ENCODE results near the gene DUSP2.

The DUSP2 gene

DNA sequence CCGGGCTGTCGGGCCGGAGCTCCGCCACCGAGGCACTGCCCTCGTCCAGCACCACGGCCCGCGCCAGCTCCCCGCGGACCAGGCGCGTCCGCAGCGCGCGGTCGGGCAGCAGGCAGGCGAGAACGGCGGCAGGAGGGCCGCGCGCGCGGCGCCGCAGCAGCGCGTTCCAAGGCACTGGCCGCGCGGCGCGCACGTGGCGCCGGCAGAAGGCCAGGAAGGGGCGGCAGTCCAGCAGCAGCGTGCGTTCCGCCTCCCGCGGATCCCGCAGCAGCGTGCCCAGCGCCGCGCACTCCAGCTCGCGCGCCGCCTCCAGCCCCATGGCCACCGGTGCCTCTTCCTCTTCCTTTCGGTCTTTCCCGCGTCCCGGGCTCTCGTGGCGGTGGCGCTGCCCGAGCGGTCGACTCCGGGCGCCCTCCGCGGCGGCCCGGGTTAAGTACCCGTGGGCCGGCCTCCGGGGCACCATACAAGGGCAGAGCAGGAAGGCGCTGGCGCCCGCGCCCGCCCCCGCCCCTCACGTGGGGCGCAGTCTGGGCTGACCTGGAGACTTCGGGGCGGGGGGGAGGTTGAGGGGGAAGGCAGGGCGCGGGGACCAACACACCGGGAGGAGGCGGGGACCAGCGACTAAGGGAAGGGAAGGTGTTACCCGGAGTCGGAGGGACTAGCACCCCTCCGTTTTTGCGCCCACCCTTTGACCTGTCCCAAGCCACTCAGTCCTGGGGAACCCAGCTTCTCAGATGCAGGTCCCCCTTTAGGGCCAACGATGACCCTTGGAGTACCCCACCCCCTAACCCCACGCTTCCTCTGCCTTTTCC lies at the start of gene DUSP2:
Gene DUSP2 (minus strand): TSS at position 405 of the 812 bp plus-strand sequence. CDS start 86 bp downstream, at position 319.
- peak; percentile 93 for DNase-seq

DNA sequence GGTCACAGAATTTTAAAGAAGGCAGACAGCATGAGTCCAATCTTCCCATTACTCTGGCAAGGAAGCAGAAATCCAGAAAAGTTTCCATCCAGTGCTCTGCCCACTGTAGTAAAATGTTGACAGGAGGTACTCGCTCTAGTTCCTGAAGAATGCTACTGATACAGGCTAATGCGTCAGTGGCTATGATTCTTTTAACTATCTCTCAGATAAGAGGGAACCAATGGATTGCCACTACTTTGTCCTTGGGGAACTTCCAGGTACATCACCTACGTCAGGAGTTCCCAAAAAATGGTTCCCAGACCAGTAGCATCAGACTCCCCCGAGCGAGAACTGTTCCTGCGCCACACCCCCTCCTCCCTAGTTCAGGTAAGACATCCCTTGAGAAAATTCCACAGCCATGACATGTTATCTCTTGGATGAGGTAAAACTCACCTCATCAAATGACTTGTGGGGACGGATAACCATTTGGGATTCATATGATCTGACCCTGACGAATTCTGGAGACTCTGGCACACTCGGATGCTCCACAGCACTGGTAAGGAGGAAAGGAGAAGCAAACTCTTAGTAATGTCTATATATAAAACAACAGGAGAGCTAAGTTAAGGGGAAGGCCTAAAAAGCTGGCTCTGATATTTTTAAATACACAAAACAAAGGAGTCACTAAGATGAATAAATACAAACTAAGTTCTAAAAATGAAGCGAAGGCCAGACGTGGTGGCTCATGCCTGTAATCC lies 46.9 kb upstream of the DUSP2 start:
- DNase-seq, result no peak

DNA sequence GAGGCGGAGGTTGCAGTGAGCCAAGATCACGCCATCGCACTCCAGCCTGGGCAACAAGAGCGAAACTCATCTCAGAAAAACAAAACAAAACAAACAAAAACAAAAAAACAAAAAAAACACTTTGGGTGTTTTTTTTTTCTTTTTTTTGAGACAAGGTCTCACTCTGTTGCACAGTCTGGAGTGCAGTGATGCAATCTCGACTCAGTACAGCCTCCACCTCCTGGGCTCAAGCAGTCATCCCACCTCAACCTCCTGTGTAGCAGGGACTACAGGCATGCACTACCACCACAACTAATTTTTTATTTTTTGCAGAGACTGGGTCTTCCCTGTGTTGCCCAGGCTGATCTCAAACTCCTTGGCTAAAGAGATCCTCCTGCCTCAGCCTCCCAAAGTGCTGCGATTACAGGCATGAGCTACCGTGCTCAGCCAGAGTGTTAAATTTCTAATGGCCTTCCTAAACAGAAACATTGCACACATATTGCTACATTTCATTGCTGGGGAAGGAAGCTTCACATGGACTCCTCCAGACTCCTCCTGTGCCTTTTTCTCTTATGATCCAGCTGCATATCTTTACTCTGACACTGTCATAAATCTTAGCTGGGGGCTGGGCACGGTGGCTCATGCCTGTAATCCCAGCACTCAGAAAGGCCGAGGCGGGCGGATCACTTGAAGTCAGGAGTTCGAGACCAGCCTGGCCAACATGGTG lies 43.7 kb upstream of the DUSP2 start:
- no peak for DNase-seq

GRCh38 chr2:96186562-96186961 lies 41.3 kb upstream of the DUSP2 start:
- no peak for DNase-seq

DNA sequence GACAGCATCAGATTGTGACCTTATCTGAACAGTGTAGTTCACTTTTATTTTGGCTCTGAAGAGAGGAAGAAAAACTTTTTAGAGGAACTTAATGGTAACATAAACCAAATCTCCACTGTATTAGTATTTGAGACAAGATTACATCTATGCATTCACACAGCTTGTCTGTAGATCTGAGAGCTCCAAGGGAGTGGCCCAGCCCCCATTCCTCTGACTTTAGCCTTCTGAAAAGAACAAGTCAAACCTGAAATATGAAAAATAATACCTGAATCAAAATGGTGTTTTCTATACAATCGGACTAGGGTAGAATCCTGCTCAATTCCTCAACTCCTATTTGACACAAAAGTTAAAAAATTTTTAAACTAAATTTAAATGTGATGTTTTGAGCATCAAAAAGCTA lies 40.3 kb upstream of the DUSP2 start:
- DNase-seq, result no peak

- DNase-seq, result no peak
These were observed 39.7 kb upstream of the DUSP2 start for GRCh38 chr2:96184989-96185388.

GRCh38 chr2:96184188-96184587 lies 38.9 kb upstream of the DUSP2 start:
- DNase-seq, result no peak

GRCh38 chr2:96181529-96181928 lies 36.3 kb upstream of the DUSP2 start:
- DNase-seq, result no peak

DNA sequence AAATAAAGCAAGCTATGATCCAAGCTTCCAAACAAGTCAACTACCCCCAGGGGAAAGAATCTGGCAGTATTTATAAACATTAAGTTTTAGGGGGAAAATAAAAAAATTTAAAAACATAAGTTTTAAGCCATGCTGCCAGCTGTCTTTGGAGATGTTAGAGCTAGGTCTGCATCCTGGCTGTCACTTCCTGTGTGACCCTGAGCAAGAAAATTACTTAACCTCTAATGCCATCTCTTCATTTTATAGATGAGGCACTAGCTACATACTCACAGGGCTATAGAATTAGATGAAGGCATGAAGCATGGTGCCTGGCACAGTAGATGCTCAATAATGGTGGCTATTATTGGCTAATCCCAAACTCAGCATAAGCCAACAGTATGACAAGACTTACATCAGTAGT lies 35.3 kb upstream of the DUSP2 start:
- no peak for DNase-seq

DNA sequence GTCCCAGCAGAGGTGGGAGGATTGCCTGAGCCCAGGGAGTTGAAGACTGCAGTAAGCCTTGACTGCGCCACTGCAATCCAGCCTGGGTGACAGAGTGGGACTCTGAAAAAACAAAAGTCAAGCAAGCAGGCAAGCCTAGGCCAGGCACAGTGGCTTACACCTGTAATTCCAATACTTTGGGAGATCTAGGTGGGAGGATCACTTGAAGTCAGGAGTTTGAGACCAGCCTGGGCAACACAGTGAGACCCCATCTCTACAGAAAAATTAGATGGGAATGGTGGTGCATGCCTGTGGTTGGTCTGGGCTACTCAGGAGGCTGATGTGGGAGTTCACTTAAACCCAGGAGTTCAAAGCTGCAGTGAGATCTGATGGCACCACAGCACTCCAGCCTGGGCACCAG lies 34.8 kb upstream of the DUSP2 start:
- no peak for DNase-seq

DNA sequence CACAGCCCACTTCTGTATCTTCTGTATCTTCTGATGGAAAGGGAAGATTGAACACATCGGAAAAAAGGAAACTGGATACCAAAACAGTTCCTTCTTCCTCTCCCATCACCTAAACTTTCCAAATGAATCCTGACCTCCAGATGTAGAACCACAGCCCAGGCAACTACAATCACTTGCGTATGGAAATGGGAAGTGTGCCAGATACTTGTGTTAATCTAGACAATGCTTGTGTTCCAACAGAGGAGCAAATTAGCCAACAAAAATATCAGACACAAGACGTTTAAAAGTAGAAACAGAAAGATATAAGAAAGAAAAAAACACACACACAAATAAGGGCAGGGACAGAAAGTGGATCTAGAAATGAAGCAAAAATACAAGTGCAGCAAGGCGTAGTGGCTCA lies 31.4 kb upstream of the DUSP2 start:
- DNase-seq, result no peak

DNA sequence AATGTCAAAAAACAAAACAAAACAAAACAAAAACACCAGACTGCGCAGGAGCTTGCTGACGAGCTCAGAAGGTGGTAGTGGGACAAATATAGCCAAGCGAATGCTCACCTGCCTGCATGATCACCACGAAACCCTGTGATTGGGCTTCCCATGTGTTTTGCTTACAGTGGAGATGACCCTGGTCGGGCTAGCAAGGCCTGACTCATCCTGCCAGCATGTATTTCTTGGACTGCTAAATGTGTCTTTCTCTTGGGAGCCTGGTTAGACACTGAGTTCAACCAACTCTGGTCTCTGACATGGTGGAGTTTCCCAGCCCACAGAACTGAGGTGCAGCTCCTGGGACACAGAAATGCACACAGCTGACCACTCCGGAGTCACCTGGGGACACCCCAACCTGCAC lies 30.7 kb upstream of the DUSP2 start:
- no peak for DNase-seq

- DNase-seq, result peak; percentile 88
These were observed 29.3 kb upstream of the DUSP2 start for GRCh38 chr2:96174251-96175144.

GRCh38 chr2:96171831-96172230 lies 26.6 kb upstream of the DUSP2 start:
- DNase-seq, result no peak

GRCh38 chr2:96170626-96171025 lies 25.4 kb upstream of the DUSP2 start:
- DNase-seq, result no peak

DNA sequence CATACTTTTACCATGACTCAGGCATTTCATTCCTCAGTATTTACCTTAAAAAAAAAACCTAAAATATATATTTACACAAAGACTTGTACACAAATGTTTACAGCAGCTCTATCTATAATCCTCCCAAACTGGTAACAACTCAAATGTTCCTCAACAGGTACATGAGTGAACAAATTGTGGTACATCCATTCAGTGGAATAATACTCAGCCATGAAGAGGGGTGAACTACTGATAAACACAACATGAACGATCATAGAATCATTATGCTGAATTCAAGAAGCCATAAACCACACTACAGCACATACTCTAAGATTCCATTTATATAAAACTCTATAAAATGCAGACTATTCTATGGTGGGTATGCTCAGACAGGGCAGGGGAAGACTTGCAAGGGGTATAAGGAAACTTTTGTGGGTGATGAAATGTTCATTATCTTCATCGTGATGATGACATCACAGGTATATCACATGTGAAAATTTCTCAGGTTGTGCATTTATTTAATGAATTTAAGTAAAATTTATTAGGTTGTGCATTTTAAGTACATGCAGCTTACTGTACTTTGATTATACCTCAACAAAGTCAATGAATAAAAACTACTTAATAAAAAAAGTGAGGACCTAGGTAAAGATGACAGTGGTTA lies 24.7 kb upstream of the DUSP2 start:
- no peak for DNase-seq

GRCh38 chr2:96167407-96168013 lies 22.3 kb upstream of the DUSP2 start:
- DNase-seq, result no peak

GRCh38 chr2:96164459-96165184 lies 19.4 kb upstream of the DUSP2 start:
- peak; percentile 68 for DNase-seq

GRCh38 chr2:96163768-96164429 lies 18.7 kb upstream of the DUSP2 start:
- DNase-seq, result peak; percentile 67

- DNase-seq, result no peak
These were observed 18.2 kb upstream of the DUSP2 start for GRCh38 chr2:96163415-96163767.

Data from CD4-positive, alpha-beta T cell treated with Interleukin-6 for 4 hours (primary cell).